GM18867 (cell line): ENCODE results near the gene TRAFD1.
A peak's percentile ranks its signal among the peaks of the same experiment; 100 is the strongest.
"Not testable (repeated sequence)": the region's sequence is repeated elsewhere in the genome, so short reads cannot be mapped to it uniquely, and the experiment has no call there.

Source experiments
- ATAC-seq: cut with Tn5 transposase; IDR thresholded peaks from one replicate; pipeline ENCODE4 v1.9.1; 2021; ENCODE audit warnings: mild to moderate bottlenecking, moderate library complexity; ENCODE audit not compliant: unreplicated experiment

TRAFD1 gene, protein sequence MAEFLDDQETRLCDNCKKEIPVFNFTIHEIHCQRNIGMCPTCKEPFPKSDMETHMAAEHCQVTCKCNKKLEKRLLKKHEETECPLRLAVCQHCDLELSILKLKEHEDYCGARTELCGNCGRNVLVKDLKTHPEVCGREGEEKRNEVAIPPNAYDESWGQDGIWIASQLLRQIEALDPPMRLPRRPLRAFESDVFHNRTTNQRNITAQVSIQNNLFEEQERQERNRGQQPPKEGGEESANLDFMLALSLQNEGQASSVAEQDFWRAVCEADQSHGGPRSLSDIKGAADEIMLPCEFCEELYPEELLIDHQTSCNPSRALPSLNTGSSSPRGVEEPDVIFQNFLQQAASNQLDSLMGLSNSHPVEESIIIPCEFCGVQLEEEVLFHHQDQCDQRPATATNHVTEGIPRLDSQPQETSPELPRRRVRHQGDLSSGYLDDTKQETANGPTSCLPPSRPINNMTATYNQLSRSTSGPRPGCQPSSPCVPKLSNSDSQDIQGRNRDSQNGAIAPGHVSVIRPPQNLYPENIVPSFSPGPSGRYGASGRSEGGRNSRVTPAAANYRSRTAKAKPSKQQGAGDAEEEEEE

DNA sequence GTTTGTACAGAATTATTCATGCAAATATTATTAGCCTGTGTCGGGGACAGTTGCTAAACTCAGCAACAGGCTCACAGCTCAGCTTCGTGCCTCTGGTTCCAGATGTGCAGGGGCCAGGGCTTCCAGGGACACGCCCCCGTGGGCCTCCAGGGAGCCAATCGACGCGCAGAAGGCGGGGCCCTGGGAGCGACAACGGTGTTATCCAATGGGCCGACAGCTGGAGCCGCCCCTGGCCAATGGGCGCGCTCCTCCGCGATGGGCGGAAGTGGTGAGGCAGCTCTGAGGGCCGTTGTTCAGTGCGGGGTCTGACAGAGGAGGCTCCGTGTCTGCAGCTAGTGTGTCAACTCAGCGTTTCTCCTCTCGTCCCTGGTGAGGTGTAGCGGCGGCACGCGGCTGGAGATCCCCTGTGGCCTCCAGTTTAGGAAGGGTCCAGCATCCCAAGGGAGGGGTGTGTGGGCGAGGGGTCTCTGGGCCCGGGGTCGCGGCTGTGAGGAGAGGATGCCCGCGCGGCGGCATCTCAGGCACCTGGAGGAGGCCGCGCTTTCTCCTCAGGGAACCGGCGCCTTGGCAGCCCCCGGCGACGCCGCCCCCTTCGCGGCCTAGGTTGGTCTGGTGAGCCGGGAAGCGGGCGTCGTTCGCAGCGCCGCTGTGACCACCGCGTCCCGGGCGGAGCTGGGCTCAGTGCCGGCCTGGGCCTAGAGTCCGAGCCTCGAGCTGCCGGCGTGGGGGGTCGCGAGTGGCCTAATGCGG, at the start of gene TRAFD1:
Gene TRAFD1, plus strand, starts transcription at position 311 of the 750 bp plus-strand sequence. CDS start 4,963 bp downstream, outside the sequence.
- peak; percentile 95 for ATAC-seq

DNA sequence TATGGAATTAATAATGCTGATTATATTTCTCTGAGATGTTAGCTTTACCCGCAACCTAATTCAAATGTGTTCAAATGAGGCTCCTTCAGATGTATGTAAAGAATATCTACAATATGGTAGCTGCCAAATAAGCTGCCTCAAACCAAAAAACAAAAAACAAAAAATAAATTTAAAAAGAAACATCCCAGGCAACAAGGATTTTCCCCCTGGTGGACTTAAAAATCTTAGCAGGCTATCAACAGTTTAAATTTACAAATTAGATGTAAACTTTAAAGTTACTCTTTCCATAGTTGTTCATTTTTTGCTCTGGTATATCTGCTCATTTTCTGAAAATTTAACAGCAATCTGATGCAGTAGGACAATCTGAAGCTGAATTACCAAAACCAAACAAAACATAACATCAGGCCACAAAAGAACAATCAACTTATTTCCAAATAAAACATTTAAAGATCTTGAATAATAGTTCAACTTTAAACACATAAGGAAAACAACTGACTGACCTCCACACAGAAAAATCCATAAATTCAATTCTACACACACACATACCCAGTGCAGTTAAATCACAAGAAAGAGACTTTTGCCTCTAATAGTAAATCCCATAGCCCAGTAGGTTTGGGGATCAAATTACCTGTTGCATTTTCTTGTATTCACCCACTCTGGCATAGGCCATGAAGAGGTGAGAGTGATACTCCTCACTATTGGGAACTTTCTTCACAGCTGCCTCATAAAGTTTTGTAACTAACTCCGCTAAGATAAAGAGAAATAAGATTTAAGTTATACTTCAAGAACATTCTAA, 38.1 kb upstream of the TRAFD1 start:
- ATAC-seq: no peak

DNA sequence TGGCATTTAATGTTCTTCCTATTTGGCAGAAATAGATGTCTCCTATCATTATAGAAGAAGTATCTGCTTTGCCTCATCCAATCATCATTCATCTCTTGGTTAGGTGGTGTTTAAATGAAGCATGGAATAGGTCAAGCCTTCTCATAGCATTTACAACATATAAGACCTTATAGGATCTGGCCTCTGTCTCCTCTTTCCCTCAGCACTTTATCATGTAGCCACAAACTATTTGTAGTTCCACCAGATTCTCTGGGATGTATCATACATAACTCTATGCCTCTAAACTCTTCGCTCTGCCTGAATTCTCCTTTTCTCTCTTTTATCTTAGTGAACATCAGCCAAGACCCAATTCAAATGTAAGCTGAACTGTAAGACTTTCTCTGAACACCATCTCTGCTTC, 37.5 kb upstream of the TRAFD1 start:
- no peak for ATAC-seq

DNA sequence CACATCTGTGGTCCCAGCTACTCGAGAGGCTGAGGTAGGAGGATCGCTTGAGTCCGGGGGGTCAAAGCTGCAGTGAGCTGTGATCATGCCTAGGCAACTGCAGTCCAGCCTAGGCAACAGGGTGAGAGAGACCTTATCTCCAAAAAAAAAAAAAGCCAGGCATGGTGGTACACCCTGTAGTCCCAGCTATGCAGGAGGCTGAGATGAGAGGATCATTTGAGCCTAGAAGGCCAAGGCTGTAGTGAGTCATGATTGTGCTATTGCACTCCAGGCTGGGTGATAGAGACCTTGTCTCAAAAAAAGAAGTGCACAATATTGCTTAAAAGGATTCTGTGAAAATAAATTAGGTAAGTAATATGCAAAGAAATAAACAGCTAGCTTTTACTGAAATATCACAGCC, 33.8 kb upstream of the TRAFD1 start:
- ATAC-seq: no peak

DNA sequence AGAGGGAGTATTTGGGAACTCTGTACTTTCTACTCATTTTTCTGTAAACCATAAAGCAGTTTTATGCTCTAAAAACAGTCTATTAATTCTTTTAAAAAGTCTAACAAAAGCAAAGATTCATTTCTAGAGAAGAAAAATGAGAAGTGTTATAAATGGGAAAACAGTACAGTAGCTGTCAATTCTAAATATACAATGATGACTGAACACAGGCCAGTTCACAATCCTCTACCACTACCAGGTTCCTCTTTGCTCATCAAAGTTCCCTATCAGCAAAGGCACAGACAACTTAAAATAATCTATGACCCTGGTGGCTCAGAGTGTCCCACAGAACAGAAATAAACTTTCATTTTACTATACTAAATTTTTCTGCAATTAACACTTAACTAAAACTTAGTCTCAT, 29.3 kb upstream of the TRAFD1 start:
- peak; percentile 77 for ATAC-seq

DNA sequence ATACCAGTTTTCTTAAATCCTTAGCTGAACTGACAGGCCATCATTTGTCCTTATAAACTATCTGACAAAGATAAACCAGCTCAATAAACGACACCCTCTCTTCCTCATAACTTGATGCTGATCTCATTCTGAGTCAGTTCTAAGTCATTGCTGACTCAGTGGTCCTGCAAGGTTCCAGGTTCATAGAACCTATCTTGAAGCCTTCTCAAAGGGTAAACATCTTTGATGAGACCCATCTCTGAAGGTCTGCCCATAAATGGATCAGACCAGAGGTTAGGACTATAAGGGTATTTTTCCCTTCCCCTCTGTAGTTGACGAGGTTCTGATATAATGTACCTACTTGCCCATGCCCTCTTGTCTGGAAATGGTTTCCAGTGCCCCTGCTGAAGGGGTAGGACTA, 28.7 kb upstream of the TRAFD1 start:
- peak; percentile 35 for ATAC-seq

DNA sequence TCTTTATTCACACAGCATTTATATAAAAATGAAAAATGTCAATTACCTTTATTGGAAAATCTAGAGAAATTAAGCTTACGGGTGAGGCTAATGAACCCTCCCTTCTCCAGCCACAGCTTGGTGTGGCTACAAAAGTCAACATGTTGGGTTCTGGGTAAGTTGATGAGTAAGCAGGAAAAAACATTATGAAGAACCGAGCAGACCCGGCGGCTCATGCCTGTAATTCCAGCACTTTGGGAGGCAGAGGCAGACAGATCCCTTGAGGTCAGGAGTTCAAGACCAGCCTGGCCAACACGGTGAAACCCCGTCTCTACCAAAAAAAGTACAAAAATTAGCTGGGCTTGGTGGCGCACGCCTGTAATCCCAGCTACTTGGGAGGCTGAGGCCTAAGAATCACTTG, 27.7 kb upstream of the TRAFD1 start:
- no peak for ATAC-seq

DNA sequence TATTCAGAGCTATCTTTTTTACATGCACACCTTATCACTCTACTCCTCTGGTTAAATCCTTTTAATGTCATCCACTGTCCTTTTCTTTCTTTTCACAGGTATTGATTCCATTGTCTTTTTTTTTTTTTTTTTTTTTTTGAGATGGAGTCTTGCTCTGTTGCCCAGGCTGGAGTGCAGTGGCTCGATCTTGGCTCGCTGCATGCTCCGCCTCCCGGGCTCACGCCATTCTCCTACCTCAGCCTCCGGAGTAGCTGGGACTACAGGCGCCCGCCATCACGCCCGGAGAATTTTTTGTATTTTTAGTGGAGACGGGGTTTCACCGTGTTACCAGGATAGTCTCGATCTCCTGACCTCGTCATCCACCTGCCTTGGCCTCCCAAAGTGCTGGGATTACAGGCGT, 24.9 kb upstream of the TRAFD1 start:
- ATAC-seq: not testable (repeated sequence)

DNA sequence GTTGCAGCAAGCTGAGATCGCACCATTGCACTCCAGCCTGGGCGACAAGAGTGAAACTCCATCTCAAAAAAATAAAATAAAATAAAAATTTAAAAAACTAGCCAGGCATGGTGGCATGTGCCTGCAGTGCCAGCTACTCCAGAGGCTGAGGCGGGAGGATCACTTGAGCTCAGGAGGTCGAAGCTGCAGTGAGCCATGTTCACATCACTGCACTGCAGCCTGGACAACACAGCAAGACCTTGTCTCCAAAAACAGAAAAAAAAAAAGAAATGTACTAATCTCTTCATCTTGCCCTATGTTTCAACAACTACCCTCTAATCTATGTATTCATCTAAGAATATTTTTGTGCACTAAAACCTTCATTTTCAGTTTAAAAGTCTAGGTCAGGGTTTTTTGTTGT, 23.2 kb upstream of the TRAFD1 start:
- ATAC-seq: no peak

DNA sequence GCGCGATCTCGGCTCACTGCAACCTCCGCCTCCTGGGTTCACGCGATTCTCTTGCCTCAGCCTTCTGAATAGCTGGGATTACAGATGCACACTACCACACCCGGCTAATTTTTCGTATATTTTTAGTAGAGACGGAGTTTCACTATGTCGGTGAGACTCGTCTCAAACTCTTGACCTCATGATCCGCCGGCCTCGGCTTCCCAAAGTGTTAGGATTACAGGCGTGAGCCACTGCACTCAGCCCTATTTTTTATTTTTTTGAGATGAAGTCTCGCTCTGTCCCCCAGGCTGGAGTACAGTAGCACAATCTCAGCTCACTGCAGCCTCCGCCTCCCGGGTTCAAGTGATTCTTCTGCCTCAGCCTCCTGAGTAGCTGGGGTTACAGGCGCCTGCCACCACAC, 22.6 kb upstream of the TRAFD1 start:
- not testable (repeated sequence) for ATAC-seq

DNA sequence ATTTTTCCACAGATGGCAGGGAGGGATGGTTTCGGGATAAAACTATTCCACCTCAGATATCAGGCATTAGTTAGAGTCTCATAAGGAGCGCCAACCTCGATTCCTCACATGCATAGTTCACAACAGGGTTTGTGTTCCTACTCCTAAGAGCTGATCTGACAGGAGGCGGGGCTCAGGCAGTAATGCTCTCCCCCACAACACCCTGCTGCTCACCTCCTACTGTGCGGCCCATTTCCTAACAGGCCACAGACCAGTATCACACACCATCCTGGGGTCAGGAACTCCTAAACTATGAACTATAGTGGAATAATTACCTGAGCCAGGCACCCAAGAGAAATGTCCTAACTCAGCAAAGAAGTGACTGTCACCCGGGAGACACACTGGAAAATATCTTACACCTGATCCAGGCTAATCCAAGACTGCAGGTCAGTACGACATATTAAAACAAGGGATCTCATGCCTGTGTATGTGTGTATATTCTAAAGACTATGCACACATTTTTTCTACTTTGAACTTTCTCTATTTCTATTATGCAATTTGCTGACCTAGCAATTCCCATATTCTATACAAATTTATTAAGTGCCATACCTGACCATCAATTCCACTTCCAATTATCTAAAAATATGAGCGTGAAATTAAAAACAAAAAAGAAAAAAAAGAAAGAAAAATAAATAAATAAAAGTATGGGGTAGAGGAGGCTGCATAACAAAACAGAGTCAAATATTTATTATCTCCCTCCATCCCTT, 21.4 kb upstream of the TRAFD1 start:
- no peak for ATAC-seq

DNA sequence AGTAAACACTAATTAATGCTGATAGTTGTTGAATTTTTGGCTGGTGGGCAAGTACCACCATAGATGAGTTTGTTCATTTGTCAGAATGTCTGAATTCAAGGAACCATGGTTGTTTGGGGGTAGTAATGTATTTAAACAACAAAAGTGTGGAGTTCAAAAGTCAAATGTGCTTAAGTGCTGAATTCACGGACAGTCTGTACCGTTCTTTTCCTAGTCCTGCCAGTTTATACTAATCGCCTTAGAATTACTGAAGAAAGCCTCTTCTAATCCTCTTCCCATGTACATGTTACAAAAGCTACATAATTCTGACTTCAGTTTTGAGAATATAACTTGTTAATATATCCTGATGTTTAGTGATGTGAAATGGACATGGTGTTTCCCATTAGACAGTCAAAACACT, 19.5 kb upstream of the TRAFD1 start:
- no peak for ATAC-seq

DNA sequence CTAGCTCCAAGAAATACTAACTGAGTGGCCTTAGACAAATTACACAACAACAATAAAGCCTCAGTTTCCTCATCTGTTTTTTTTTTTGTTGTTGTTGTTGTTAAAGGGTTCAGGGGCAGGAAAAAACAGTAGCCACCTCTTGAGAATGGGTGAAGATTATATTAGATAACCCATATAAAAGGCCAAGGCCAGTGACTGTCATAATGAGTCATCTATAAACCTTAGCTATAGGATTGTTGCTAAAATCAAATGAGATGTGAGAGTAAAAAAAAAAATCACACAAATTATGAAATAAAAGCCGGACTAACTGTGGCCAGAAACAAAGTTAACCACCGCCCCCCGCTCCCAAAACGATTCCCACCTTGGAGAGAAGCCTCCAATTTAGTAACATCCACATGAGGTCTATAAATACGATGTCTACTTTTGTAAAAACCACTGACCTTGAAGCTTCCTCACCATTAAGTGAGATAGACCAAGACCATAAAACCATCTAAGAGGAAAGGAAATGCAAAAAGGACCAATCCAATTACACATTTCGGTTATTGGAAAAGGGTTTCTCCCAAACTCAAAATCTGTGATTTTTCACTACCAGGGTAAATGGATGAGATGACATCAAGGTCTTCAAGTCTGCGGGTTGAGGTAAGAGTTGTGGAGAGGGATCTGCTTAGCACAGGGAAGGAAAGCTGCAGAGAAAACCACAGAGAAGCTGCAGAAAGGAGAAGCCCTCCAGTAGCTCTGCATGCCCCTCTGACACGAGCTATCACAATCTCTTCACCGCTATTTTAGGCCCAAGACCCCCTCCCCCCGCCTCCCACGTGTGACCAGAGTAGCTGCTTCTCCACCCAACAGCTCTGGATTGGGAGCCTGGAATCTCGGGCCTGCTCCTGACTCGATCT, 17.8 kb upstream of the TRAFD1 start:
- no peak for ATAC-seq

DNA sequence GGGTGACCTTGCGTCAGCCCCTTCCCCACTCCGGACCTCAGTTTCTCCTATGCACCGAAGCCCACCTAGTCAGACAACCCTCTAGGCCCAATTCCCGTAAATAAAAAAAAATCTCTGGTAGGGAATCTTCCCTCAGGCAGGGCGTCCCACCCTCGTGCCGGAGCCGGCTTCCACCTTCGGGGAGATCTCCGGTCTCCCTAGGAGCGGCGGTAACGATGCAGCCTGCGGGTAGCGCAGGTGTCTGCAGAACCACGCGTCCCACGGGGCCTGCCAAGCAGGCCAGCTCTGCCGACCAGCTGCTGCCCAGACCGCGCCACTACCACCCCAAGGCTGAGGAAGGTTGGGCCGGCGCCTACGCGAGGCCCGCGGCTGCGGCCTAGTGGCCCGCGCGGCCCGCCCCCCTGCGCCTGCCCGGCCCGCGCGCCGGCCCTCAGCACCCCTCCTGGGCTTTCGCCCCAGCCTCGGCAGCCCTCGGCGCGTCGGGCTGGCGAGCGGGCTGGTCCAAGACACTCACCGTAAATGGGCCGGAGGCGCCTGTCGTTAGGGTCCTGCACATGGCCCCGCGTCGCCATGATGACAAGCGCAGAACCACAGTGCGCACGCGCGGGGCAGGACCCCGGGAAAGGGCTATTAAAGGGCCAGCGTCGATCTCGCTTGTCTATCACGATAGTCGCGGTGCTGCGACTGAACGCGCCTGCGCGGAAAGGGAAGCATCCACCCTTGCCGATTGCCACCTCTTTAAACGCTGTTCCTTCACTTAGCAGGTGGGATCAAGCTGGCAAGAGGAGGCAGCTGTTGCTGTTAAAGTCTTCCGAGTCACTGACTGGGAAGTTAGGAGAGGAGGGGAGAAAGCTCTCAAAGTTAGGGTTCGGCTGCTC, 16.9 kb upstream of the TRAFD1 start, which contains the start of gene NAA25:
Gene NAA25, minus strand, starts transcription at position 582 of the 878 bp plus-strand sequence. Its CDS starts 10 bp downstream, at position 572.
- ATAC-seq: peak; percentile 72

DNA sequence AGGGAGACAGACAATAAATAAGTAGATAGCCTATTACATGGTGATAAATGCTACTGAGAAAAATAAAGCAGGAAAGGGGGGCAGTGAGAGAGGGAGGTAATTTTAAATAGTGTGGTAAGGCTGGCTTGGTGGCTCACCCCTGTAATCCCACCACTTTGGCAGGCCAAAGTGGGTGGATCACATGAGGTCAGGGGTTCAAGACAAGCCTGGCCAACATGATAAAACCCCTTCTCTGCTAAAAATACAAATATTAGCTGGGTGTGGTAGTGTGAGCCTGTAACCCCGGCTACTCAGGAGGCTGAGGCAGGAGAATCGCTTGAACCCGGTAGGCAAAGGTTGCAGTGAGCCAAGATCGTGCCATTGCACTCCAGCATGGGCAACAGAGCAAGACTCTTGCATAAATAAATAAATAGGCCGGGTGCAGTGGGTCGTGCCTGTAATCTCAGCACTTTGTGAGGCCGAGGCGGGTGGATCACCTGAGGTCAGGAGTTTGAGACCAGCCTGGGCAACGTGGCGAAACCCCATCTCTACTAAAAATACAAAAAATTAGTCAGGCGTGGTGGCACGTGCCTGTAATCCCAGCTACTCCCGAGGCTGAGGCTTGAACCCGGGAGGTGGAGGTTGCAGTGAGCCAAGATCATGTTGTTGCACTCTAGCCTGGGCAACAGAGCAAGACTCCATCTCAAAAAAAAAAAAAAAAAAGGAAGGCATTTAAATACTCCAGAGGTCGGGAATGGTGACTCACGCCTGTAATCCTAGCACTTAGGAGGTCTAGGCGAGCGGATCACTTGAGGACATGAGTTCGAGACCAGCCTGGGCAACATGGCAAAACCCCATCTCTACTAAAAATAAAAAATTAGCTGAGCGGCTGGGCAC, 14.3 kb upstream of the TRAFD1 start:
- not testable (repeated sequence) for ATAC-seq

DNA sequence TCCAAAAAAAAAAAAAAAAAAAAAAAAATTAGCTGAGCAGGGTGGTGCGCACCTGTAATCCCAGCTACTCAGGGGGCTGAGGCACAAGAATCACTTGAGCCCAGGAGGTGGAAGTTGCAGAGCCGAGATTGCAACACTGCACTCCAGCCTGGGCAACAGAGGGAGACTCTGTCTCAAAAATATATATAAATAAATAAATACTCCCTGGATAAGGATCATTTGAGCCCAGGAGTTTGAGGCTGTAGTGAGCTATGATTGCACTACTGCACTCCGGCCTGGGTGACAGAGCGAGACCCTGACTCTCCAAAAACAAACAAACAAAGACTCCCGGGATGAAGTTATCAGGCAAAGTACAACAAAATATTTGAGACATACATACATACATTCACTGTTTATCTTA, 13.4 kb upstream of the TRAFD1 start:
- ATAC-seq: no peak

DNA sequence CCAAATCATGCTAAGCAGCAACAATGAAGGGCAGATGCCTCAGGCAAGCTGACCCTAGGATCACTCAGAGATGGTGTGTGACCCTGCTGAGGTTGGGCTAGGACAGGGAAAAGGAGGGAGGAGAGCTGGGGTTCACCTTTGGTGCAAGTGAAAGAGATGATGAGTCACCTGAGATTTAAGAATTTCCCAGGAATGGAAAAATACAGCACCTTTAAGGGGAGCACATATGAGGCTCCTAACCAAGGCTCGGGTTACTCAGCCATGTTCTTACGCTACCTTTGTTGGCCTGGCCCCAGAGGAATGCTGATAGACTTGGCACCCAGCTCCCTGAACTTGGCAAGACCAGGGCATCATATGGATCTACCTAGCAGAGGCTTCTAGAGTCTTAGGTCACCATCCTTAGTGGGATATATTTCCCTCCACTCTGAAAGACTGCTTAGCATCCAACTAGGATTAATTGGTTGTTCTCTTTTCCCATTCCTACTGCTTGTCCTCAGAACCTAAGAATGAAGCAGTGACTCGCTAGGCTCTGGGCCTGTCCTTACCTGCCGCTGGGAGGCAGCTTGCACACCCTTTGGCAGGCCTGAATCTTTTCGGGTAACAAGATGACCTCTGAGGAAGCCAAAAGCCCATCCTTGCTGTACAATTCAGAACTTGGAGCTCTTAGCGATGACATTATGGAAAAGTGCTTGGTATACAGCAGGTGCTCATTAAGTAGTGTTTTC, 12.8 kb upstream of the TRAFD1 start:
- no peak for ATAC-seq
